ENCODE results near the gene PRKACG.

GRCh38 chr9:69013382-69013727 is 558 bp downstream of the PRKACG start:
- TF ChIP-seq SIN3A (IDR thresholded peaks at IDR 0.05; ENCODE audit: borderline replicate concordance, insufficient read depth, low read length) (no peak), POLR2AphosphoS5 (IDR thresholded peaks at IDR 0.05; ENCODE audit: low read depth, low read length) (no peak)
- TF ChIP-seq, protein P1, sequence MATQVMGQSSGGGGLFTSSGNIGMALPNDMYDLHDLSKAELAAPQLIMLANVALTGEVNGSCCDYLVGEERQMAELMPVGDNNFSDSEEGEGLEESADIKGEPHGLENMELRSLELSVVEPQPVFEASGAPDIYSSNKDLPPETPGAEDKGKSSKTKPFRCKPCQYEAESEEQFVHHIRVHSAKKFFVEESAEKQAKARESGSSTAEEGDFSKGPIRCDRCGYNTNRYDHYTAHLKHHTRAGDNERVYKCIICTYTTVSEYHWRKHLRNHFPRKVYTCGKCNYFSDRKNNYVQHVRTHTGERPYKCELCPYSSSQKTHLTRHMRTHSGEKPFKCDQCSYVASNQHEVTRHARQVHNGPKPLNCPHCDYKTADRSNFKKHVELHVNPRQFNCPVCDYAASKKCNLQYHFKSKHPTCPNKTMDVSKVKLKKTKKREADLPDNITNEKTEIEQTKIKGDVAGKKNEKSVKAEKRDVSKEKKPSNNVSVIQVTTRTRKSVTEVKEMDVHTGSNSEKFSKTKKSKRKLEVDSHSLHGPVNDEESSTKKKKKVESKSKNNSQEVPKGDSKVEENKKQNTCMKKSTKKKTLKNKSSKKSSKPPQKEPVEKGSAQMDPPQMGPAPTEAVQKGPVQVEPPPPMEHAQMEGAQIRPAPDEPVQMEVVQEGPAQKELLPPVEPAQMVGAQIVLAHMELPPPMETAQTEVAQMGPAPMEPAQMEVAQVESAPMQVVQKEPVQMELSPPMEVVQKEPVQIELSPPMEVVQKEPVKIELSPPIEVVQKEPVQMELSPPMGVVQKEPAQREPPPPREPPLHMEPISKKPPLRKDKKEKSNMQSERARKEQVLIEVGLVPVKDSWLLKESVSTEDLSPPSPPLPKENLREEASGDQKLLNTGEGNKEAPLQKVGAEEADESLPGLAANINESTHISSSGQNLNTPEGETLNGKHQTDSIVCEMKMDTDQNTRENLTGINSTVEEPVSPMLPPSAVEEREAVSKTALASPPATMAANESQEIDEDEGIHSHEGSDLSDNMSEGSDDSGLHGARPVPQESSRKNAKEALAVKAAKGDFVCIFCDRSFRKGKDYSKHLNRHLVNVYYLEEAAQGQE (IDR thresholded peaks at IDR 0.05; ENCODE audit: insufficient read depth in 1 of 2, low read depth in 2 of 2, low read length in 2 of 2), result no peak
